ENCODE results near the gene SYNE2.

The SYNE2 gene

GRCh38 chr14:63928744-63929174, 76.0 kb downstream of the SYNE2 start:
- TF ChIP-seq CTCF (IDR thresholded peaks at IDR 0.05) = no peak
- no peak for DNase-seq (ENCODE audit: low spot score)
- Histone ChIP-seq H3K27ac (no peak overlapping the region), H3K4me3 (no peak overlapping the region)

- Histone ChIP-seq H3K4me3 (no peak overlapping the region), H3K27ac (no peak overlapping the region)
- TF ChIP-seq CTCF (IDR thresholded peaks at IDR 0.05) = no peak
- DNase-seq (ENCODE audit: low spot score) = no peak
Observed at GRCh38 chr14:63933110-63933509, 80.3 kb downstream of the SYNE2 start.

GRCh38 chr14:63933711-63934110, 80.9 kb downstream of the SYNE2 start:
- DNase-seq (ENCODE audit: low spot score) = no peak
- no peak for TF ChIP-seq CTCF (IDR thresholded peaks at IDR 0.05)
- Histone ChIP-seq H3K27ac (no peak overlapping the region), H3K4me3 (no peak overlapping the region)

- no peak for TF ChIP-seq CTCF (IDR thresholded peaks at IDR 0.05)
- Histone ChIP-seq H3K27ac (no peak overlapping the region), H3K4me3 (no peak overlapping the region)
- no peak for DNase-seq (ENCODE audit: low spot score)
Observed at GRCh38 chr14:63938198-63939005, 85.6 kb downstream of the SYNE2 start.

GRCh38 chr14:63939006-63939270, 86.1 kb downstream of the SYNE2 start:
- DNase-seq (ENCODE audit: low spot score) = no peak
- no peak overlapping the region for H3K4me3 ChIP-seq
- no peak overlapping the region for H3K27ac ChIP-seq
- no peak for TF ChIP-seq CTCF (IDR thresholded peaks at IDR 0.05)

GRCh38 chr14:63940387-63940786, 87.6 kb downstream of the SYNE2 start:
- DNase-seq (ENCODE audit: low spot score) = no peak
- Histone ChIP-seq H3K27ac (no peak overlapping the region), H3K4me3 (no peak overlapping the region)
- TF ChIP-seq CTCF (IDR thresholded peaks at IDR 0.05) = no peak

- DNase-seq (ENCODE audit: low spot score) = no peak
- Histone ChIP-seq H3K27ac (no peak overlapping the region), H3K4me3 (no peak overlapping the region)
- TF ChIP-seq CTCF (IDR thresholded peaks at IDR 0.05) = no peak
Observed at GRCh38 chr14:63941023-63941422, 88.2 kb downstream of the SYNE2 start.

Data from coronary artery (tissue), 2 donors.